Epithelial cell of prostate (primary cell): ENCODE data around the gene KHDRBS2.
"Not testable (repeated sequence)": the region's sequence is repeated elsewhere in the genome, so short reads cannot be mapped to it uniquely, and the experiment has no call there.

ENCODE experiments used
- DNase-seq: peaks from one replicate; pipeline ENCODE4 v3.0.0-alpha.2; 2011; ENCODE audit warnings: low read depth, low spot score
- H3K27ac ChIP-seq: fragments of 450-650 bp; 2 replicates; pipeline ENCODE4 v1.5.1; 2017; ENCODE audit warnings: mild to moderate bottlenecking

The KHDRBS2 gene

DNA sequence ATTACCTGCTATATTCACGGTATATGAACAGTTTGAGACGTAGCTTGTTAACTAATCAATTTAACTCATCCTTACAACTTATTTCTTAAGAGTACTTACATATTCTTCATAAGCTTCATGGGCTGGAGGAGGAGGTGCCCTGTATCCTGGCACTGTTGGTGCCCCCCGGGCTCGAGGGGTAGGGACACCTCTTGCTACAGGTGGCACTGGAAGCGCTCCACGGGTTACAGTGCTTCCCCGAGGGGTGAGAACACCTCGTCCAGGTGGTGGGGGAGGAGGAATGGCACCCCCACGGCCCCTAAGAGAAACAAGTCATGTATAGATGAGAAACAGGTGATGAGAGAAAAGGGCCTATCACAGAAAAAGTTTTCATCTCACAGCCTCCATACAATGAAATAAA, 391.5 kb downstream of the KHDRBS2 start:
- no peak for DNase-seq

DNA sequence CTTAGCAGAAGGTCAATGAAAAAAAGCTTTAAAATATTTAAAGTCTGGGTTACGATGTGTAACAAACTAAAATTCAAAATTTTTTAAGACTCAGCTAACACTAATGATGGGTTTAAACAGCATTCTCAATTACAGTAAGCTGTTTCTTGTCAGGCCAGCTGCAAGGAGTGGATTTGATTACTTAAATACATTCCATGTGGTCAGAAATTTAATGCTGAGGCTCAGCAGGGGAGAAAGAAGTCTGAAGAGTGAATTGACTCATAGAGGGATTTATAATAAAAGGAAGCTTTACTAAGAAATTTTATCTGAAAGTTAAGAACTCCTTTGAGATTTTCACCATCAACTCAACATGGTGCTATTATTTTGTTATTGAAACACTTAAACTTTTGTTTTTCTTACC, 398.6 kb downstream of the KHDRBS2 start:
- DNase-seq: no peak
- H3K27ac ChIP-seq: no peak overlapping the region

More for the DNA sequence above, 391.5 kb downstream of the KHDRBS2 start:
- no peak overlapping the region for H3K27ac ChIP-seq

DNA sequence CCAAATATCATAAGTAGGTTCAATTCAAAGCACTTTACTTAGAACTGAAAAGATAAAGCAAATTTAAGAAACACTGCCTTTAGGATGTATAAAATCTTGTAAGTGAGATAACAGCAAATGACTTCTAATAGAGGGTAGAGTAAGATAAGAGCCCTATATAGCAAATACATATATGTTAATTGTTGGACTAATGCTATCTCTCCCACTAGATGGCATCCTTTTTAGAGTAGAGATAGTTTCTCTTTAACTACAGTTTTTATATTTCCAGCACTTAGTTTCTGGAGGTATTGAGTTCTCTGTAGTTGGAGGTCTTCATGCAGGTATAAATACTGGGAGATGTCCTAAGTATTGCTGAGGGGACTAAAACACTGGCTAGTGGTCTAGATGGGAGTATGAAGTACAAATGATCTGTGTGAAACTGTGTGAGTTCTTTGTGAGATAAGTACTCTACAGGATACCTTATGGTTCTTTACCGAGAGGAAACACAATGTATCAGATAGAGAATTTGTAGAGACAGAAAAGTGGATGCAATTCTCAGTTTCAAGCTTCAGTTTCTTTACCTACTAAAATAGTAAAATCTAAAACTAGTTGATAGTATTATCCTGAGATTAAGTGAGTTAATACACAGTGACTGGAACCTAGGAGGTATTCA, 399.3 kb downstream of the KHDRBS2 start:
- H3K27ac ChIP-seq: no peak overlapping the region
- no peak for DNase-seq

DNA sequence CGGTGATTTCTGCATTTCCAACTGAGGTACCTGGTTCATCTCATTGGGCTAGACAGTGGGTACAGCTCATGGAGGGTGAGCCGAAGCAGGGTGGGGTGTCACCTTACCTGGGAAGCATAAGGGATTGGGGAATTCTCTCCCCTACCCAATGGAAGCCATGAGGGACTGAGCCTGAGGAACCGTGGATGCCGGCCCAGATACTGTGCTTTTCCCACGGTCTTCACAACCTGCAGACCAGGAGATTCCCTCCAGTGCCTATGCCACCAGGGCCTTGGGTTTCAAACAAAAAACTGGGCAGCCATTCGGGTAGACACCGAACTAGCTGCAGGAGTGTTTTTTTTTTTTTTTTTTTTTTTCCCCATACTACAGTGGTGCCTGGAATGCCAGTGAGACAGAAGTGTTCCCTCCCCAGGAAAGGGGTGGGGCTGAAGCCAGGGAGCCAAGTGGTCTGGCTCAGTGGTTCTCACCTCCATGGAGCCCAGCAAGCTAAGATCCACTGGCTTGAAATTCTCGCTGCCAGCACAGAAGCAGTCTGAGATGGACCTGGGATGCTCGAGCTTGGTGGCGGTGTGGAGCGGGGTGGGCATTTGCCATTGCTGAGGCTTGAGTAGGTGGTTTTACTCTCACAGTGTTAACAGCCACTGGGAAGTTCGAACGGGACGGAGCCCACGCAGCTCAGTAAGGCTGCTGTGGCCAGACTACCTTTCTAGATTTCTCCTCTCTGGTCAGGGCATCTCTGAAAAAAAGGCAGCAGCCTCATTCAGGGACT, 416.2 kb downstream of the KHDRBS2 start:
- no peak overlapping the region for H3K27ac ChIP-seq
- DNase-seq: no peak

DNA sequence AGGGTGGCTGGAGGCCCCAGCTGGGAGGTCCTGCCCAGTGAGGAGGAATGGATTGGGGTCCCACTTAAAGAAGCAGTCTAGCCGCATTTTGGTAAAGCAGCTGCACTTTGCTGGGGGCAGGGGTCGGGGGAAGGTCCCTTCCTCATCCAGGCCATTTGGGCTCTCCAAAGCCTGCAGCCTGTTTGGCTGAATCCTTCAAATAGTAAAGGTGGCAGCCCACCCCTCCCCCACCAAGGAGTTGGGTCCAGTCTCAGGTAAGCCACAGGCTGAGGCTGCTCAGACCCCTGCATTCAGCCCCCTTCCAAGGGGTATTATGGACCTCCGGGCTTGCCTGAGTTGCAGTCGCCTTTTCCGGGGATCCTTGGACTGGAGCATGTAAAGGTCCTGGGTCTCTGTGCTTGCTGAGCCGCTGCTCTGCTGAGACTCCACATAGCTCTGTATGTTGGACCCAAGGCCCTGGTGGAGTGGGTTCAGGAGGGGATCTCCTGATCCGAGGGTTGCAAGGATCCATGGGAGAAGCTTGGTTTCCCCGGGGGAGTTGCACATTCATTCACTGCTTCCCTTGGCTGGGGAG, 417.4 kb downstream of the KHDRBS2 start:
- no peak for DNase-seq
- H3K27ac ChIP-seq: no peak overlapping the region

DNA sequence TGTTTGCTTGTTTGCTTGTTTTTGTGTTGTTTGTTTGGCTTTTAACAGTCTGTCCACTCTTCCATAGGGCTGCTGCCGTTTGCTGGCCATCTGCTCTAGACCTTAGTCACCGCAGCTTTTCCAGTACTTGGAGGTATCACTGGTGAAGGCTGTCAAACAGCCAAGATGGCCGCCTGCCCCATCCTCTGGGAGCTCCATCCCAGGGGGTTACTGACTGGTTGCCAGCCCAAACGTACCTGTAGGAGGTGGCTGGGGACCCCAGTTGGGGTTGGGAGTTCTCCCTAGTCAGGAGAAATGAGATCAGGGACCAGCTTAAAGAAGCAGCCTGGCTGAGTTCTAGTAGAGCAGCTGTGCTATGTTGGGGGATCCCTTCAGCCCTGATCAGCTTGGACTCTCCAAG, 418.4 kb downstream of the KHDRBS2 start:
- no peak overlapping the region for H3K27ac ChIP-seq
- no peak for DNase-seq

DNA sequence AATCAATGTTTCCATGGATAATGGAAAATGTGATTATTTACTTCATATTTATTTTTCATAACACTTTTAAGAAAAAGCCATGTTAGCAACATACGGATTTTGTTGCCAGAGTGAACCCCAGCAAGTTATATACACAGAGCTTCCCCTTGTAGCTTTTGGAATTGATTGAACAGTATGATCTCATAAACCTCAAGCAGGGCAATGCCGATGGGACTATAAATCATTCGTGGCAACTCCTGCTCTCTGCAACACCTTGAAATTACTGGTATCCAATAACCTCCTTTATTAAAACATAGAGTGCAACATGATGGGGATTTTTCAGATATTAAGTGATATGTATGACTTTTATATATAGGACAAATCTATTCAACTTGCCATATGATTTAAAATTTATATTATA, 428.5 kb downstream of the KHDRBS2 start:
- H3K27ac ChIP-seq: no peak overlapping the region

DNA sequence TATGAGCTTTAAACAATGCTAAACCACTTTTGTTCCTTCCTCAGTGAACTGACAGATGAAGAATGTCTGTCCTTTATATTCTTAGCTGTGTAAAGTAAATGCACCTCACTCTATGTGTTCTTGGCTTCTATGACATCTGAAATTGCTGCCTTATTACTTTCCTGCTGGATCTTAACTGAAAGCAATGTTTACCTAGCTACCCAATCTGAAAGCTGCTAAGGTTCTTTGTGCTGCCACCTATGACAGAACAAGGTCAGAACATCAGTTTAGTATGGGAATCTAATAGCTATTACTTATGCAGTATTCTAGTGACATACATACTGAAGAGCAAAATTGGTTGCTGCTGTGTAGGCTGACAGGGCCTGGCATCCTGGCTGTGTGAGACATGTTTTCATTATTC, 444.1 kb downstream of the KHDRBS2 start:
- no peak overlapping the region for H3K27ac ChIP-seq
- DNase-seq: no peak

More for the DNA sequence above, 428.5 kb downstream of the KHDRBS2 start:
- no peak for DNase-seq

DNA sequence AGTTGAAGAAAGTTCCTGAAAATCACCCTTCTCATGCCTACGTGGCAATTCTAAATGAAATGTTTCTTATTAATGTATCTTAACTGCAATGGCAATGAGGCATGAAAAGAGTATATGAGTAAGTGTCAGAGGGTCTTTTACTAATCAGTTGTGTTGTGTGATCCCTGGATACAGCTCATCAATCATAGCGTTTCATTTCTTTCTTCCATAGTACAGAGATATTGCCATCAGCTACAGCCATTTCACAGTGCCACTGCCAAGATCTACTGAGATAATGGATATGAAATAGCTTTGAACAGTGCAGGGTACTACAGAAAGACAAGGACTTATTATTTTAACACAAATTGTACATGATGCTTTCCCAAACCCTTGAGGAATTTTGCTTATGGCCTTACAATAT, 450.8 kb downstream of the KHDRBS2 start:
- DNase-seq: no peak

DNA sequence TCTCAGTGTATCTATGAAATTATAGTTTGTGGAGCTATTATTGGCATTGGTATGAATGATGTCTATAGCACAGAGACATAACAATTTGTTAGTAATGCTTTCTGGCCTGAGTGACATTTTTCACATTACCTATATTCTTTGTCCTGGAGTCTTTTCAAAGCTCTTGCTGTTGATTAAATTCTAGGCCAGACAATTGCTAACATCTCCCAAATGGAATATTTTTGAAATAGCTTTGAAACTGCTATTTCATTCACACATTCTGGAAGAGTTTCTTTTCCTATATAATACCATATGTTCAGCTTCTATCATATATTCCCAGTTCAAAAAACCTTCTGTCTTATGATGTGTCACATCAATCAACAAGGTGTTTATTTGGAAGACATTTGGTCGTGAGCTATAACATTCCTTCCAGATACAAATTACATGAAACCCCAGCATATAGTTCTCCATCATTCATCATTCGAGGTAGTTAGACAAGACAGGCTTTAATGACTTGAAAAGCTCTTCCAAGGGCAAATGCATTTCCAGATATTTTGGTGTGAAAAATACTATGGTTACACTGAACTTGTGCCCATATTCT, 452.8 kb downstream of the KHDRBS2 start:
- no peak overlapping the region for H3K27ac ChIP-seq
- no peak for DNase-seq

More for the DNA sequence above, 450.8 kb downstream of the KHDRBS2 start:
- H3K27ac ChIP-seq: no peak overlapping the region

DNA sequence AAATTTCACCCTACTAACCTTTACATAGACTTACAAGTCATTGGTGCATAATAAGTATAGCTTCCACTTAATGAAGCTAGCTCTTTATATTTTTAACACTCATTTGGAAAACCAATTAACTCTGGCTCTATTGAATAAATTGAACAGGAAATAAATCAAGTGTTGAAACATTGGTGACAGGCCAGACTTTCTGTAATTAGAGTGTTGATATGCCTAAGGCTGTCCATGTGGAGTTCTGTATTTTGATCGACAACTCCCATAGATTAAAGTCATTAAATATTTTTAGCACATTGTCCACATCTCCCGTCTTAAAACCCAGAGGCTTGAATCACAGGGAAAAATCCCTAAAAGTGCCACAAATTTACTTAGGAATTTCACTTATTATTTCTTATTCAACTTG, 468.3 kb downstream of the KHDRBS2 start:
- no peak overlapping the region for H3K27ac ChIP-seq
- no peak for DNase-seq

DNA sequence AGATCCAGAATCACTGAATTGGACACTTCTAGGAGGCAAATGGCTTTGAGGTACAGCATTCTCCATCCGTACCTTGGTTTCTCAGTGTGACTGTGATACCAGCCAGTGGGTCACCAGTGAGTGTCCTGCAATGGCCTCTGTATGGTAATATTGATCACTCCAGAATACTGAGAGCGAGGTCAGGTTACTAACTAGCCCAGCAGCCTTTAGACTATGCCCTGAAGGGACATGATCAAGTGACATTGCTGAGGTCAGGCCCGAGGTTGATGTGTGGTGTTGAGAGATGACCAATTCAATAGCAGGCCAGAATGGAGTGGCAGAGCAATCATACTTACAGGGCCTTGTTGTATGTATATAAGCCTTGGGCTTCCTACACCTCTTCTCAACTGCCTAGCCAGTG, 476.0 kb downstream of the KHDRBS2 start:
- H3K27ac ChIP-seq: no peak overlapping the region
- DNase-seq: no peak

DNA sequence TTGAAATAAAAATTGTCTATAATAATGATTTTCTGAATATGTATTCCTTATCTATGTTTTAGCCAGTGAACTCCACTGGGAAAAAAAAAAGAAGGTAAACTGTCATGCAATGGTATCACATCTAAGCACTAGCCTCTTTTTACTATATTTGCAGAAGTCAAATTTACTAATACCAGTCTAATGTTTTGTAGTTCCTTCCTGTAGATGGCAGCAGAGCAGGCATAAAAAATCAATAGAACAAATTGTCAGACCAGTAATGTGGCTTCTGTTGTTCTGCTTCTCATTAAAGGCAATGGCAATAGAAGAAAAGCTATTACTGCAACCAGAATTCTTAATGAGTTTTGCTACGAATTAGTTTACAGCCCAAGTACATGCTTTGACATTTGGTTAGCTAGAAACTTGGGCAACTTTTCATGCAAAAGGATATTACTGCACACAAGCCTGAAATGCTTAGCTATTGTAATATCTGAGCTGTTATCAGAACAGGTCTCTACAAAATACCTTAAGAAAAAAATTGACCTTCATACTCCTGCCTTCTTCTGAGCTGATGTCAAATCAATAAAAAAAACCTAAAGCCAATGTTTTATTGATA, 476.9 kb downstream of the KHDRBS2 start:
- H3K27ac ChIP-seq: no peak overlapping the region
- DNase-seq: no peak

DNA sequence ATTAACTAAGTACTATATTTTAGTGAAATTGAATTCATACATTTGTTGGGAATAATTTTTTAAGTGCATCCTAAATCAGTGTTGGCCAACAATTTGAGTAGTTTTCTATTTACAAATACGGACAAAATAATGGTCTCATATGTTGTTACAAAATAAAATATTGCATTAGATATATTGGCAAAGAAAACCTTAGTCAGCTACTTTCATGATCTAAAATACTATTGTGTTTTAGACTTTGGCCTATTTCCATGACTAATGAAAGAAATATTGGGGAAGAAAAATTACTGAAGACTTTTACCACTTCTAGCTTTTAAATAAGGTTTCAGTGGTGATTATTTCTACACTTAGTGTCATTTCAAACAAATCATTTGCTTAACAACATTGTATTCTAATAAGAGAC, 498.0 kb downstream of the KHDRBS2 start:
- DNase-seq: no peak
- H3K27ac ChIP-seq: no peak overlapping the region

DNA sequence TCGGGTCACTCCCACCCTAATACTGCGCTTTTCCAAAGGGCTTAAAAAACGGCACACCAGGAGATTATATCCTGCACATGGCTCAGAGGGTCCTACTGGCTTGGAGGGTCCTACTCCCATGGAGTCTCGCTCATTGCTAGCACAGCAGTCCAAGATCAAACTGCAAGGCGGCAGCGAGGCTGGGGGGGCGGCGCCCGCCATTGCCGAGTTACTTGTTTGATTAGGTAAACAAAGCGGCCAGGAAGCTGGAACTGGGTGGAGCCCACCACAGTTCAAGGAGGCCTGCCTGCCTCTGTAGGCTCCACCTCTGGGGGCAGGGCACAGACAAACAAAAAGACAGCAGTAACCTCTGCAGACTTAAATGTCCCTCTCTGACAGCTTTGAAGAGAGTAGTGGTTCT, 516.6 kb downstream of the KHDRBS2 start:
- H3K27ac ChIP-seq, DNase-seq: not testable (repeated sequence)

DNA sequence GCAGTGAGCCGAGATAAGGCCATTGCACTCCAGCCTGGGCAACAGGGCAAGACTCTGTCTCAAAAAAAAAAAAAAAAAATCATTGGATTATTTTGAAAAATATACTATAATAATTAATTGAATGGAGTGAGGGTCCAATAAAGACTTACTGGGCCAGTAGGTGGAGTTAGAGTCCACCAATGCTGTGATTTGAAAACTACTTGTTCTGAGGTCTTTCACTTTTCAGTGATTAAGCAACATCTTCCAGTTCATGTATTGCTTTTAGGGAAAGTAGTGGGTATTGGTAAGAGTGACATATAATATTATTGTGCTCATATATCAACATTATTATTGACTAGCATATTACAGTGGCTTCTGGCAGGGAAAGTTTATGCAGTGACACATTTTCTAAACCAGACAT, 530.3 kb downstream of the KHDRBS2 start:
- DNase-seq: no peak
- no peak overlapping the region for H3K27ac ChIP-seq

DNA sequence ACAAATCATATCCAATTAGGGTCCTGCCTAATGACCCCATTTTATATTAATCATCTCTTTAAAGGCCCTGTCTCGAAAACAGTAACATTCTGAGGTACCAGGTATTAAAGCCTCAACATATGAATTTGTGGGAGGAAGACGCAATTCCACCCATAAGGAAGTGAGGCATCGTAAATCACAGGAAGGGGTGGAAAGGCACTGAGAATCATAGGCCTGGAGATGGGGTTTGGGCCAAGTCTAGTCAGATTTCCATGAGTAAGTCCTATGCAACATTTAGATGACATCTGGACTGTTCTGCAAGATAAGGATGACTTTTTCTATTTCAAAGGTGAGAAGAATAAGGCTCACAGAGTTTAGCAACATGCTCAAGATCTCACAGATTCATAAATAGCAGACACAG, 534.0 kb downstream of the KHDRBS2 start:
- H3K27ac ChIP-seq: no peak overlapping the region
- no peak for DNase-seq

DNA sequence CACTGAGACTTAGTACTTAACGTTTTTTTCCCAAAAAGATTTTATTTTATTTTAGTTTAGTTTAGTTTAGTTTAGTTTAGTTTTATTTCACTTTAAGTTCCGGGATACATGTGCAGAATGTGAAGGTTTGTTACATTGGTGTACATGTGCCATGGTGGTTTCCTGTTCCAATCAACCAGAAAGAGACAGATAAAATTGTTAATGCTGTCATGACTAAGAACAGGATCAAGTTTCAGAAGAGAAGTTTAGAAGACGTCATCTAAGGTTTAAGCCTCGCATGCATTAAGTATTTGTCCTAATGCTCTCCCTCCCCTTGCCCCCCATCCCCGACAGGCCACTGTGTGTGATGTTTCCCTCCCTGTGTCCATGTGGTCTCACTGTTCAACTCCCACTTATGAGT, 540.0 kb downstream of the KHDRBS2 start:
- no peak overlapping the region for H3K27ac ChIP-seq
- DNase-seq: no peak

DNA sequence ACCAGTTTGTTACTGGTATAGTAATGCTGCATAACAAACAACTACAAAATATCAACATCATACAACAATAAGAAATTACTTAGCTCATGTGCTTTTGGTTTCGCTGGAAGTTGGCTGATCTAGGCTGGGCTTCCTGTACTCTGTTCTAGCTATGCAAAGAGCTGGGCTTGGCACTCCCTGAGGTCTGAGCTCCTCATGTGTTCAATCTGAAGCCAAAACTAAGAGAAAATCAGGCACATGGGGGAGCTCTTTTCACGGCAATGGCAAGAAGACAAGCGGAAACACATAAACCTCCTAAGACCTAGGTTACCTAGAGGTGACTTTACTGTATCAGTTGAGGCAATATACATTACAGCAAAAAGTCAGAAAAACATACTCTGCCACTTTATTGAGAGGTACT, 574.2 kb downstream of the KHDRBS2 start:
- no peak for DNase-seq

DNA sequence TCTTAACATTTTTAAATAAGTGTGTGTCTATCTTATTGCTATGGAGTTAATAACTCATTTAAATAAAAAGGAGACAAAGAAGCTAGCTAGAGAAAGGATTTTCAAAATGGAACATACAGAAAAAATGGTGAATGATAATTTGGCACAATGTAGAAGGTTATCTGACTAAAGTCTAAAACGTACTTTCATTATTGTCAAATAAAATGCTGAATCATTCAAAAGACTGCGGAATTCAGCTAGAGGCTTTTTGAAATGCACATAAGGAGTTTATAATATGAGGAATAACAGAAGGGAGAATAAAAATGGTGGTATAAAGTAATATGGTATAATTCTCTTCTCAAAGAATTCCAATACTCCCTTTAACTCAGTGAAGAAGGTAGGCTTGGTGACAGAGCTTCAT, 597.9 kb downstream of the KHDRBS2 start:
- no peak overlapping the region for H3K27ac ChIP-seq
- DNase-seq: no peak

More for the DNA sequence above, 574.2 kb downstream of the KHDRBS2 start:
- no peak overlapping the region for H3K27ac ChIP-seq

DNA sequence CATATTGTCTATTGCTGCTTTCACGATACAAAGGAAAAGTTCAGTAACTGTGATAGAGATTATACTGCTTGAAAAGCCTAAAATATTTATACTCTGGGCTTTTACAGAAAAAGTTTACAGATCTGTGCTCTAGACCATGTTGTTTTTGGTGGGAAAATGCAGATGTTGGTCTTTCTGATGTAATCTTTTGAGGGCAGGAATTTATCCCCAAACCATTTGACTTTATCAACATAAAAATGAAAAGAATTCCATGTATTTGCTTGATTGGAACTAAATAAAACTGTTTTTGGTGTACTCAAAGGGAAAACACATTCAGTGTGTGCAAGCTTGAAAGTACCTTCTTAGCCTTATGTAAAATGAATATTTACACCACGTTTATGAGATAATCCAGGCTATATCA, 603.5 kb downstream of the KHDRBS2 start:
- DNase-seq: no peak
- H3K27ac ChIP-seq: no peak overlapping the region
